IPS-NIHi7 (cell line): ENCODE data around the gene DCAKD.
"Not testable (repeated sequence)": the region's sequence is repeated elsewhere in the genome, so short reads cannot be mapped to it uniquely, and the experiment has no call there.

Experiments
- DNase-seq: peaks from one replicate; pipeline ENCODE4 v3.0.0; 2012; ENCODE audit warnings: mixed read lengths; ENCODE audit errors: extremely low spot score

DCAKD gene

GRCh38 chr17:45067637-45068036 lies 16.2 kb upstream of the DCAKD start:
- no peak for DNase-seq

- no peak for DNase-seq
Observed at GRCh38 chr17:45063198-45063597, 11.8 kb upstream of the DCAKD start.

- DNase-seq, result no peak
Observed at GRCh38 chr17:45061606-45062205, 10.3 kb upstream of the DCAKD start.

GRCh38 chr17:45060797-45061605 lies 9.6 kb upstream of the DCAKD start, which contains the start of gene NMT1:
TSS of gene NMT1 (plus strand) at chr17:45061317. CDS start at chr17:45061330, 13 bp downstream.
- DNase-seq, result peak; percentile 96

GRCh38 chr17:45060382-45060796 lies 9.0 kb upstream of the DCAKD start:
- DNase-seq, result no peak

GRCh38 chr17:45052052-45052772 lies 780 bp upstream of the DCAKD start:
- no peak for DNase-seq

- not testable (repeated sequence) for DNase-seq
Observed at GRCh38 chr17:45051720-45052051, 254 bp upstream of the DCAKD start.

- DNase-seq, result no peak
Observed at GRCh38 chr17:45050481-45051059, 862 bp downstream of the DCAKD start.

- no peak for DNase-seq
Observed at GRCh38 chr17:45048795-45049563, 2.5 kb downstream of the DCAKD start.

GRCh38 chr17:45046537-45047125 lies 4.8 kb downstream of the DCAKD start:
- DNase-seq, result no peak

- DNase-seq, result no peak
Observed at GRCh38 chr17:45043813-45044540, 7.5 kb downstream of the DCAKD start.

GRCh38 chr17:45042346-45043120 lies 8.9 kb downstream of the DCAKD start:
- no peak for DNase-seq

- peak; percentile 85 for DNase-seq
Observed at GRCh38 chr17:45040459-45040858, 11.0 kb downstream of the DCAKD start.

GRCh38 chr17:45038728-45039634 lies 12.5 kb downstream of the DCAKD start:
- DNase-seq, result no peak

- no peak for DNase-seq
Observed at GRCh38 chr17:45036691-45037090, 14.7 kb downstream of the DCAKD start.

GRCh38 chr17:45035848-45036247 lies 15.6 kb downstream of the DCAKD start:
- no peak for DNase-seq

- no peak for DNase-seq
Observed at GRCh38 chr17:45034599-45034998, 16.8 kb downstream of the DCAKD start.

GRCh38 chr17:45032174-45032541 lies 19.3 kb downstream of the DCAKD start:
- DNase-seq, result no peak
